Type B pancreatic cell (in vitro differentiated cells): Measurements from ENCODE around the gene CAMTA1. TPM values are rescaled to one million over a fixed set of nuclear protein-coding genes. Genes with fewer than 3 reads are reported as not detected.

Experiments
- DNase-seq: peaks from one replicate; pipeline ENCODE4 v3.0.0; 2021; ENCODE audit warnings: mixed read lengths; ENCODE audit not compliant: unreplicated experiment; ENCODE audit errors: extremely low spot score
- H3K27ac Mint-ChIP-seq: 2 replicates; pipeline ENCODE4 v1.8.0; 2021; ENCODE audit warnings: mild to moderate bottlenecking, mixed read lengths
- H3K27me3 Mint-ChIP-seq: 2 replicates; pipeline ENCODE4 v1.8.0; 2021; ENCODE audit warnings: mixed read lengths
- H3K36me3 Mint-ChIP-seq: 2 replicates; pipeline ENCODE4 v1.8.0; 2021; ENCODE audit warnings: mixed read lengths
- H3K4me1 Mint-ChIP-seq: one replicate; pipeline ENCODE4 v1.8.0; 2021; ENCODE audit warnings: mixed read lengths; ENCODE audit not compliant: unreplicated experiment
- H3K4me3 Mint-ChIP-seq: 2 replicates; pipeline ENCODE4 v1.8.0; 2021; ENCODE audit warnings: mild to moderate bottlenecking, mixed read lengths
- H3K9me3 Mint-ChIP-seq: 2 replicates; pipeline ENCODE4 v1.8.0; 2021; ENCODE audit warnings: mixed read lengths
- total RNA-seq: library from RNA; stranded (reverse); gene quantifications from 2 replicates; pipeline ENCODE4 v1.2.1, GENCODE V29; 2021; ENCODE audit warnings: low replicate concordance
- TF ChIP-seq, protein P1 (sequence below): fragments of 200-600 bp; sonication (generic); conservative IDR thresholded peaks from 2 replicates; pipeline ENCODE4 v1.5.0; 2021; ENCODE audit warnings: antibody characterized with exemption, mild to moderate bottlenecking

CAMTA1 gene
- total RNA-seq, 1 donor from 2014 or later = 82.5 TPM

DNA sequence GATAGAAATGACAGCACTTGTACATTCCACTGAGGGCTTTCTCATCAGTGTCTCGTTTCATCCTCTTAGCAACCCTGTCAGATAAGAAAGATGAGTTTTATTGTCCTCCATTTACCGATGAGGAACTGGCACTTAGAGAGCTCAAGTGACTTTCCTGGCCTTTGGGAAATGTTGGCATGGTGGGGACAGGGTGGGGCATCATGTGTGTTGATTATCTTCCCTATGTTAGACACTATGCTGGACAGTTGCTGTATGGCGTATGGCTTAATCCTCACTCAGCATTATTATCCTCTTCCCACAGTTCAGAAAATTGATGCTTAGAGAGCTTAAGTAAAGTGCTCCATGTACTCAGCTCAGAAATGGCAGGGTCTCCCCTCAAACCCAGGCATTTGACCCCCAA lies 163.2 kb downstream of the CAMTA1 start:
- no peak overlapping the region for H3K27ac Mint-ChIP-seq
- H3K9me3 Mint-ChIP-seq = no peaks in the 10 kb centered on the region
- H3K36me3 Mint-ChIP-seq = no peaks in the 10 kb centered on the region
- TF ChIP-seq, protein P1, sequence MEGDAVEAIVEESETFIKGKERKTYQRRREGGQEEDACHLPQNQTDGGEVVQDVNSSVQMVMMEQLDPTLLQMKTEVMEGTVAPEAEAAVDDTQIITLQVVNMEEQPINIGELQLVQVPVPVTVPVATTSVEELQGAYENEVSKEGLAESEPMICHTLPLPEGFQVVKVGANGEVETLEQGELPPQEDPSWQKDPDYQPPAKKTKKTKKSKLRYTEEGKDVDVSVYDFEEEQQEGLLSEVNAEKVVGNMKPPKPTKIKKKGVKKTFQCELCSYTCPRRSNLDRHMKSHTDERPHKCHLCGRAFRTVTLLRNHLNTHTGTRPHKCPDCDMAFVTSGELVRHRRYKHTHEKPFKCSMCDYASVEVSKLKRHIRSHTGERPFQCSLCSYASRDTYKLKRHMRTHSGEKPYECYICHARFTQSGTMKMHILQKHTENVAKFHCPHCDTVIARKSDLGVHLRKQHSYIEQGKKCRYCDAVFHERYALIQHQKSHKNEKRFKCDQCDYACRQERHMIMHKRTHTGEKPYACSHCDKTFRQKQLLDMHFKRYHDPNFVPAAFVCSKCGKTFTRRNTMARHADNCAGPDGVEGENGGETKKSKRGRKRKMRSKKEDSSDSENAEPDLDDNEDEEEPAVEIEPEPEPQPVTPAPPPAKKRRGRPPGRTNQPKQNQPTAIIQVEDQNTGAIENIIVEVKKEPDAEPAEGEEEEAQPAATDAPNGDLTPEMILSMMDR = no peak
- no peak overlapping the region for H3K4me3 Mint-ChIP-seq
- no peak for DNase-seq
- H3K4me1 Mint-ChIP-seq = peaks cover 11% of the 10 kb centered on the region
- no peaks in the 10 kb centered on the region for H3K27me3 Mint-ChIP-seq

- TF ChIP-seq, protein P1 = no peak
- peaks cover 11% of the 10 kb centered on the region for H3K4me1 Mint-ChIP-seq
- no peaks in the 10 kb centered on the region for H3K9me3 Mint-ChIP-seq
- no peak for DNase-seq
- H3K27ac Mint-ChIP-seq = no peak overlapping the region
- H3K27me3 Mint-ChIP-seq = no peaks in the 10 kb centered on the region
- no peaks in the 10 kb centered on the region for H3K36me3 Mint-ChIP-seq
- no peak overlapping the region for H3K4me3 Mint-ChIP-seq
Observed at GRCh38 chr1:6948861-6949260, 163.6 kb downstream of the CAMTA1 start.

DNA sequence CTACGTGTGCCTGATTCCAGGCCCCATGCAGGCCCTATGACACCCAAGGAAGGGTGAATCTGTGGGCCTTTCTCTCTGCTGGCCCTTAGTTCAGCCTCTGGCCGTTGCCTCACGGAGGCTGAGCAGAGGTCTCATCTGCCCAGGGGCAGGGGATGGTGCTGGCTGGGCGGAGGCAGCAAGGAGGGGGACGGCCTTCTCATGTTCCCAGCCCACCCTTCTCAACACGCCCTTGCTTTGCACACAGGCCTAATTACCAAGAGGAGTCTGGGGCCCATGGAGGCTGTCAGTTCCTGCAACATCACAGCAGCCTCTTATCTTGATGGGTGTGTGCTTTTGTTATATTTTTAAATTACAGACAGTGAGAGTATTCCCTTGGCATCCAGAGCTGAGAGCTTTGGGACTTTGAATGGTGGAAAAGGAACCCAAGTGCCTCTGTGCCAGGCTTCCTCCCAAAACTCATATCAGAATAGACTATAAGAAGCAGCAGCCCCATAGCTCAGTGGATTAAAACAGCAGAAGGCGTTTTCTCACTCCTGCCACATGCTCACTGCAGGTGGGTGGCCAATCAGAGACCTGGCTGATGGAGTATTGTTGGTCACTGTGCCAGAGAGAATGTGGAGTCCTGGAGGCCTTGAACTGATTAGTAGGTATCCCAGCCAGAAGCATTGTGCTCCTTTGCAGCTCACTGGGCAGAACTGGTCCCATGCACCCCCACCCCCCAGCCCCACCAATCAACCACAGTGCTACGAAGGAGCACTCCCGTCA lies 164.9 kb downstream of the CAMTA1 start:
- Mint-ChIP-seq H3K27me3 (no peaks in the 10 kb centered on the region), H3K9me3 (no peaks in the 10 kb centered on the region), H3K4me1 (peaks cover 21% of the 10 kb centered on the region), H3K4me3 (no peak overlapping the region), H3K27ac (no peak overlapping the region), H3K36me3 (no peaks in the 10 kb centered on the region)
- no peak for DNase-seq
- TF ChIP-seq, protein P1 = no peak

DNA sequence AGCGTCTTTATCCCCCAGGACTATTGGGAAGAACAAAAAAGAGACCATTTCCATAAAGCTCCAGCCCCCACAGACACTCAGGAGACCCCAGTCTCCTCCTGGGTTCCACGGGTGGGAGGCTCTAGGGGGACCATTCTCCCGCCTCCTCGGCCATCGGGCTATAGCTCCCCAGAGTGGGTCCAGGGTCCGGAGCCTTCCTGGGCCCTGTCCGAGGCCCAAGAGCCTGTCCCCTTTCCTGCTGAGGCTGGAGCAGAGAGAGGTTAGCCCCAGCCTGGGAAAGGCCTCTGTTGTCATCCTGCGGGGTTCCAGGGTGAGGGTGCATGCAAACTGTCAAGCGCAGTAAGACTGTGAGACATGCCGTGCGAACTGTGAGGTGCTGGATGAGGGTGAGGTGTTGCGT lies 166.3 kb downstream of the CAMTA1 start:
- Mint-ChIP-seq H3K4me1 (peaks cover 21% of the 10 kb centered on the region), H3K27ac (no peak overlapping the region), H3K9me3 (no peaks in the 10 kb centered on the region), H3K4me3 (no peak overlapping the region), H3K27me3 (peaks cover 3% of the 10 kb centered on the region), H3K36me3 (no peaks in the 10 kb centered on the region)
- TF ChIP-seq, protein P1 = no peak
- DNase-seq = no peak

- H3K27ac Mint-ChIP-seq = no peak overlapping the region
- H3K9me3 Mint-ChIP-seq = no peaks in the 10 kb centered on the region
- TF ChIP-seq, protein P1 = no peak
- no peak for DNase-seq
- H3K4me1 Mint-ChIP-seq = peaks cover 21% of the 10 kb centered on the region
- H3K4me3 Mint-ChIP-seq = no peak overlapping the region
- H3K36me3 Mint-ChIP-seq = no peaks in the 10 kb centered on the region
- H3K27me3 Mint-ChIP-seq = peaks cover 7% of the 10 kb centered on the region
Observed at GRCh38 chr1:6953216-6953615, 168.0 kb downstream of the CAMTA1 start.
